Hematopoietic multipotent progenitor cell treated with erythropoietin and hydrocortisone succinate and interleukin-3 and kit ligand, for 4 days (in vitro differentiated cells): ENCODE measurements around the gene COL26A1.
A peak's percentile ranks its signal among the peaks of the same experiment; 100 is the strongest.
"Not testable (repeated sequence)": the region's sequence is repeated elsewhere in the genome, so short reads cannot be mapped to it uniquely, and the experiment has no call there.

ENCODE experiments used
- DNase-seq: peaks from one replicate; pipeline ENCODE4 v3.0.0-alpha.2; 2015

COL26A1 gene

GRCh38 chr7:101555921-101556275 is 193.2 kb downstream of the COL26A1 start:
- no peak for DNase-seq

GRCh38 chr7:101556453-101556968 is 193.8 kb downstream of the COL26A1 start:
- DNase-seq = no peak

- DNase-seq = no peak
Observed at GRCh38 chr7:101557421-101557820, 194.7 kb downstream of the COL26A1 start.

- DNase-seq = no peak
Observed at GRCh38 chr7:101557978-101558741, 195.5 kb downstream of the COL26A1 start.

- peak; percentile 45 for DNase-seq
Observed at GRCh38 chr7:101558742-101559325, 196.2 kb downstream of the COL26A1 start.

- no peak for DNase-seq
Observed at GRCh38 chr7:101559586-101559985, 196.9 kb downstream of the COL26A1 start.

GRCh38 chr7:101560021-101560420 is 197.3 kb downstream of the COL26A1 start:
- not testable (repeated sequence) for DNase-seq

GRCh38 chr7:101560856-101561255 is 198.2 kb downstream of the COL26A1 start:
- DNase-seq = no peak

GRCh38 chr7:101561293-101561692 is 198.6 kb downstream of the COL26A1 start:
- not testable (repeated sequence) for DNase-seq

- no peak for DNase-seq
Observed at GRCh38 chr7:101562531-101563197, 200.0 kb downstream of the COL26A1 start.

- DNase-seq = no peak
Observed at GRCh38 chr7:101563198-101563901, 200.7 kb downstream of the COL26A1 start.

GRCh38 chr7:101563943-101564777 is 201.5 kb downstream of the COL26A1 start:
- DNase-seq = no peak

- DNase-seq = peak; percentile 57
Observed at GRCh38 chr7:101564778-101565211, 202.1 kb downstream of the COL26A1 start.

- DNase-seq = no peak
Observed at GRCh38 chr7:101565601-101566209, 203.0 kb downstream of the COL26A1 start.

- DNase-seq = no peak
Observed at GRCh38 chr7:101567230-101567629, 204.6 kb downstream of the COL26A1 start.

- no peak for DNase-seq
Observed at GRCh38 chr7:101572156-101572555, 209.5 kb downstream of the COL26A1 start.

GRCh38 chr7:101575168-101575567 is 212.5 kb downstream of the COL26A1 start:
- DNase-seq = no peak

- no peak for DNase-seq
Observed at GRCh38 chr7:101575721-101576120, 213.0 kb downstream of the COL26A1 start.

- no peak for DNase-seq
Observed at GRCh38 chr7:101576998-101577397, 214.3 kb downstream of the COL26A1 start.

GRCh38 chr7:101578552-101578951 is 215.9 kb downstream of the COL26A1 start:
- DNase-seq = no peak

- DNase-seq = no peak
Observed at GRCh38 chr7:101580596-101580995, 217.9 kb downstream of the COL26A1 start.

- DNase-seq = no peak
Observed at GRCh38 chr7:101581891-101582290, 219.2 kb downstream of the COL26A1 start.
